ENCODE measurements around the gene DSTN.

Gene DSTN

GRCh38 chr20:17650301-17651128 lies 80.6 kb downstream of the DSTN start:
- TF ChIP-seq ZNF8 (CRISPR knock-in tag; IDR thresholded peaks at IDR 0.05) (no peak), PATZ1 (CRISPR knock-in tag; IDR thresholded peaks at IDR 0.05; ENCODE audit: borderline replicate concordance) (no peak), ZNF70 (CRISPR knock-in tag; IDR thresholded peaks at IDR 0.05) (no peak), ZC3H10 (CRISPR knock-in tag; IDR thresholded peaks at IDR 0.05) (no peak), TCF4 (CRISPR knock-in tag; IDR thresholded peaks at IDR 0.05; ENCODE audit: borderline replicate concordance) (no peak), ISL1 (CRISPR knock-in tag; IDR thresholded peaks at IDR 0.05) (no peak), GLIS3 (CRISPR knock-in tag; IDR thresholded peaks at IDR 0.05) (no peak), ESRRG (CRISPR knock-in tag; IDR thresholded peaks at IDR 0.05) (no peak), CREB5 (CRISPR knock-in tag; IDR thresholded peaks at IDR 0.05; ENCODE audit: low read depth) (no peak), SNAI2 (CRISPR knock-in tag; IDR thresholded peaks at IDR 0.05) (no peak), TSHZ2 (CRISPR knock-in tag; IDR thresholded peaks at IDR 0.05) (no peak), POU6F1 (CRISPR knock-in tag; IDR thresholded peaks at IDR 0.05; ENCODE audit: borderline replicate concordance, low read depth) (no peak), TOX (CRISPR knock-in tag; IDR thresholded peaks at IDR 0.05; ENCODE audit: borderline replicate concordance) (no peak), ZFP3 (CRISPR knock-in tag; IDR thresholded peaks at IDR 0.05) (no peak), ARNTL (CRISPR knock-in tag; IDR thresholded peaks at IDR 0.05; ENCODE audit: borderline replicate concordance, low read depth) (no peak), ZFP30 (CRISPR knock-in tag; IDR thresholded peaks at IDR 0.05) (no peak), BACH2 (CRISPR knock-in tag; IDR thresholded peaks at IDR 0.05; ENCODE audit: borderline replicate concordance) (no peak), CSDC2 (CRISPR knock-in tag; IDR thresholded peaks at IDR 0.05) (no peak)
- no peak for ATAC-seq

- ATAC-seq: no peak
- TF ChIP-seq BACH2 (CRISPR knock-in tag; IDR thresholded peaks at IDR 0.05; ENCODE audit: borderline replicate concordance) (no peak), PPARA (CRISPR knock-in tag; IDR thresholded peaks at IDR 0.05; ENCODE audit: borderline replicate concordance) (no peak), ZNF565 (CRISPR knock-in tag; conservative IDR thresholded peaks at IDR 0.05; ENCODE audit: low read depth) (no peak), ZC3H10 (CRISPR knock-in tag; IDR thresholded peaks at IDR 0.05) (no peak), ZFP30 (CRISPR knock-in tag; IDR thresholded peaks at IDR 0.05) (no peak), TCF4 (CRISPR knock-in tag; IDR thresholded peaks at IDR 0.05; ENCODE audit: borderline replicate concordance) (no peak), ZNF8 (CRISPR knock-in tag; IDR thresholded peaks at IDR 0.05) (no peak), ESRRG (CRISPR knock-in tag; IDR thresholded peaks at IDR 0.05) (no peak), TSHZ2 (CRISPR knock-in tag; IDR thresholded peaks at IDR 0.05) (no peak), CSRNP3 (CRISPR knock-in tag; IDR thresholded peaks at IDR 0.05) (no peak), PATZ1 (CRISPR knock-in tag; IDR thresholded peaks at IDR 0.05; ENCODE audit: borderline replicate concordance) (no peak)
These were observed 81.4 kb downstream of the DSTN start for GRCh38 chr20:17651129-17651759.
